A172 (cell line): ENCODE data around the gene CCIN. TPM values are rescaled to one million over a fixed set of nuclear protein-coding genes. Genes with fewer than 3 reads are reported as not detected.
A peak's percentile ranks its signal among the peaks of the same experiment; 100 is the strongest.
"Not testable (repeated sequence)": the region's sequence is repeated elsewhere in the genome, so short reads cannot be mapped to it uniquely, and the experiment has no call there.

Experiments
- DNase-seq: peaks from one replicate; pipeline ENCODE4 v3.0.0-alpha.2; 2015; ENCODE audit warnings: low spot score
- total RNA-seq: library from RNA; depleted of rRNA; stranded (reverse); fragments of >200 nt; shearing (Covaris generic); gene quantifications from 2 replicates; pipeline ENCODE4 v1.2.3, GENCODE V29; 2014; rRNA removed

The CCIN gene
- 0.34 and 0.36 TPM in 2 replicates for total RNA-seq

- no peak for DNase-seq
Observed at GRCh38 chr9:36169166-36169565, at the start of gene CCIN. Gene CCIN (plus strand): TSS chr9:36169388. CDS start chr9:36169503, 115 bp downstream.

GRCh38 chr9:36119476-36119875 lies 49.7 kb upstream of the CCIN start:
- DNase-seq, result no peak

GRCh38 chr9:36120705-36121104 lies 48.5 kb upstream of the CCIN start:
- no peak for DNase-seq

- no peak for DNase-seq
Observed at GRCh38 chr9:36121971-36122370, 47.2 kb upstream of the CCIN start.

- DNase-seq, result no peak
Observed at GRCh38 chr9:36123515-36123914, 45.7 kb upstream of the CCIN start.

- DNase-seq, result no peak
Observed at GRCh38 chr9:36125062-36125855, 43.9 kb upstream of the CCIN start.

GRCh38 chr9:36126016-36126730 lies 43.0 kb upstream of the CCIN start:
- no peak for DNase-seq

- no peak for DNase-seq
Observed at GRCh38 chr9:36127652-36128244, 41.4 kb upstream of the CCIN start.

- DNase-seq, result no peak
Observed at GRCh38 chr9:36128349-36128748, 40.8 kb upstream of the CCIN start.

GRCh38 chr9:36129139-36129538 lies 40.0 kb upstream of the CCIN start:
- DNase-seq, result no peak

- not testable (repeated sequence) for DNase-seq
Observed at GRCh38 chr9:36131666-36132065, 37.5 kb upstream of the CCIN start.

GRCh38 chr9:36132086-36132485 lies 37.1 kb upstream of the CCIN start:
- DNase-seq, result no peak

- DNase-seq, result no peak
Observed at GRCh38 chr9:36134761-36135505, 34.3 kb upstream of the CCIN start.

- DNase-seq, result no peak
Observed at GRCh38 chr9:36135741-36136271, 33.4 kb upstream of the CCIN start.

- DNase-seq, result peak; percentile 37
Observed at GRCh38 chr9:36136272-36136893, 32.8 kb upstream of the CCIN start, which contains the start of gene GLIPR2. Gene GLIPR2 (plus strand): TSS chr9:36136733. CDS start chr9:36136779, 46 bp downstream.

GRCh38 chr9:36136894-36137391 lies 32.2 kb upstream of the CCIN start:
- no peak for DNase-seq

- DNase-seq, result no peak
Observed at GRCh38 chr9:36137392-36138004, 31.7 kb upstream of the CCIN start.

- no peak for DNase-seq
Observed at GRCh38 chr9:36138496-36138895, 30.7 kb upstream of the CCIN start.

- no peak for DNase-seq
Observed at GRCh38 chr9:36138901-36139300, 30.3 kb upstream of the CCIN start.
